ENCODE results near the gene MLN. TPM values are rescaled to one million over a fixed set of nuclear protein-coding genes. Genes with fewer than 3 reads are reported as not detected.

Gene MLN
- total RNA-seq, 4 donors from 2014 or later = not detected

DNA sequence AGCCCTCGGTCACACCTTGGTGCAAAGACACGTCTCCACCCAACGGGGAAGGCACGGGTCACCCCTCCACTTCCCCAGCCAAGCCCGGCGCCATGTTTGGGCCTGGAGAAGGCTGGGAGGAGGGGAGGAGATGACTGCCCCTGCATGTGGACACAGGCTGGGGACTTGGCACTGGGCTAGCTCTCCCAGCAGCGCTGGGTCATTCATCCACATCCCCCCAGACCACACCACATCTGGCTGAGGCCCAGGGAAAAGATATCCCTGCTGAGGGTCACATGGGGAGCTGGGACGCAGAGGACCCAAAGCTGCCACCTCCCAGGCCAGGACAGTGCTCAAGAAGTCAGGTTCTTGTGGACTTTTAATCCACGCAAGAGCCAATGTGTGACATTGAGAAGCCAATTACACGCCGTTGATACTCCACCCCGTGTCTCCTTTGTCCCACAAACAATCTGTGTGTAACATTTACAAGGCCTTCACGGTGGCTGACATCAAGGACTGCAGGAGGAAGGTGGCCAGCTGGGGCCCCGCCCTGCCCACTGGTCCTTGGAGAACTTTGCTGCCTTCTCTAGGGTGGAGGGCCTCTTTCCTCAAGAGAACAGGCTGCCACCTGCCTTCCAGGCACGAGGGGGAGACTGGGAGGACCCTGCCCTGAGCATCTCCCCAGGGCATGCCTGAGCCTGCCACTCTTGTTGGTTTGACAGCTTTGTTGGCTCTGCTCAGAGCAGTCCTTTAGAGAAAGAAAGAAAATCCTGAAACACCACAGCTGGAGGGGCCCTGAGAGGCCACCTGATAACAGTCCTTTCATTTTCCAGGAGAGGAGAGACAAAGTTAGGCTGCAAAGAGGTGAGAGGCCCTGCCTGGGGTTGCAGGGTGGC is 51.8 kb downstream of the MLN start:
- Histone ChIP-seq H3K9me3 (no peaks in the 10 kb centered on the region), H3K4me1 (peaks cover 20% of the 10 kb centered on the region), H3K36me3 (no peaks in the 10 kb centered on the region), H3K27ac (no peak overlapping the region), H3K4me3 (no peak overlapping the region), H3K27me3 (peaks cover 11% of the 10 kb centered on the region)
- no peak for DNase-seq (ENCODE audit: low spot score in 2 of 2)
- TF ChIP-seq POLR2AphosphoS5 (IDR thresholded peaks at IDR 0.05) (no peak), EP300 (IDR thresholded peaks at IDR 0.05) (no peak), POLR2A (IDR thresholded peaks at IDR 0.05) (no peak)
- TF ChIP-seq, protein P1, sequence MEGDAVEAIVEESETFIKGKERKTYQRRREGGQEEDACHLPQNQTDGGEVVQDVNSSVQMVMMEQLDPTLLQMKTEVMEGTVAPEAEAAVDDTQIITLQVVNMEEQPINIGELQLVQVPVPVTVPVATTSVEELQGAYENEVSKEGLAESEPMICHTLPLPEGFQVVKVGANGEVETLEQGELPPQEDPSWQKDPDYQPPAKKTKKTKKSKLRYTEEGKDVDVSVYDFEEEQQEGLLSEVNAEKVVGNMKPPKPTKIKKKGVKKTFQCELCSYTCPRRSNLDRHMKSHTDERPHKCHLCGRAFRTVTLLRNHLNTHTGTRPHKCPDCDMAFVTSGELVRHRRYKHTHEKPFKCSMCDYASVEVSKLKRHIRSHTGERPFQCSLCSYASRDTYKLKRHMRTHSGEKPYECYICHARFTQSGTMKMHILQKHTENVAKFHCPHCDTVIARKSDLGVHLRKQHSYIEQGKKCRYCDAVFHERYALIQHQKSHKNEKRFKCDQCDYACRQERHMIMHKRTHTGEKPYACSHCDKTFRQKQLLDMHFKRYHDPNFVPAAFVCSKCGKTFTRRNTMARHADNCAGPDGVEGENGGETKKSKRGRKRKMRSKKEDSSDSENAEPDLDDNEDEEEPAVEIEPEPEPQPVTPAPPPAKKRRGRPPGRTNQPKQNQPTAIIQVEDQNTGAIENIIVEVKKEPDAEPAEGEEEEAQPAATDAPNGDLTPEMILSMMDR (IDR thresholded peaks at IDR 0.05) = no peak
- 82% methylated on average over 12 of the region's 15 CpGs for WGBS

DNA sequence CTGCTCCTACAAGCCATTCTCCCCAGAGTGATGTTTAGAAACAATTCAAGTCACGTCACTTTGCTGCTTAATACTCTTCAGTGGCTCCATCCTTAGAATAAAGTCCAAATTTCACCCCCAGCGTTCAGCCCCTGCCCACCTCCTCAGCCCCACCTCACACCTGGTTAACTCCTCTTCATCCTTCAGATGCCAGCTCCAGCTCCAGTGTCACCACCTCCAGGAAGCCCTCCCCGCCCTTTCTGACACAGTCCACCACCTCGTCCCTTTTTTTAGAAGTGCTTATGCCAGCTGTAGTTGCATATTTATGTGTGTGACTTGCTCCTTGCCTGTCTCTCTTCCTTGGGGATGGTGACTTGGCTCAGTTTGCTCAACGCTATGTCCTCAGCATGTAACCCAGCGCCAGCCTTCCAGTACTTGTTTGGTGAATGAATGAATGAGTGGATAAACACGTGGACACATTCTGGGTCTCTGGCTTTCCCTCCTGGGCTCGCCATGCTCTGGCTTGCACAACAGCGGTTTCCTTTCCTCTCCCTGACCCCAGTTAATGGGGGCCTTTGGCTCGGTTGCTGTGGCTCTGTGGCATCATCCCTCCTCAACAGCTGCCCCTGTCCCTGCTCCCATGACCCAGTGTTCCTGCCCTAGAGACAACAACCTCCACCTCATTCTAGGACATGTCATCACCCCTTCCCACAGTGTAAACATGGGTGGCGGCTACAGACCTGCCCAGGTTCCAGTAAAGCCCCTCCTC is 53.4 kb downstream of the MLN start:
- no peaks in the 10 kb centered on the region for H3K36me3 ChIP-seq
- H3K4me1 ChIP-seq = peaks cover 25% of the 10 kb centered on the region
- no peak overlapping the region for H3K4me3 ChIP-seq
- WGBS = 66% methylated on average over 11 of the region's 11 CpGs
- H3K27ac ChIP-seq = no peak overlapping the region
- H3K27me3 ChIP-seq = peaks cover 11% of the 10 kb centered on the region
- TF ChIP-seq POLR2AphosphoS5 (IDR thresholded peaks at IDR 0.05) (no peak), POLR2A (IDR thresholded peaks at IDR 0.05) (no peak), EP300 (IDR thresholded peaks at IDR 0.05) (no peak)
- TF ChIP-seq, protein P1 (IDR thresholded peaks at IDR 0.05) = no peak
- H3K9me3 ChIP-seq = no peaks in the 10 kb centered on the region
- no peak for DNase-seq (ENCODE audit: low spot score in 2 of 2)

DNA sequence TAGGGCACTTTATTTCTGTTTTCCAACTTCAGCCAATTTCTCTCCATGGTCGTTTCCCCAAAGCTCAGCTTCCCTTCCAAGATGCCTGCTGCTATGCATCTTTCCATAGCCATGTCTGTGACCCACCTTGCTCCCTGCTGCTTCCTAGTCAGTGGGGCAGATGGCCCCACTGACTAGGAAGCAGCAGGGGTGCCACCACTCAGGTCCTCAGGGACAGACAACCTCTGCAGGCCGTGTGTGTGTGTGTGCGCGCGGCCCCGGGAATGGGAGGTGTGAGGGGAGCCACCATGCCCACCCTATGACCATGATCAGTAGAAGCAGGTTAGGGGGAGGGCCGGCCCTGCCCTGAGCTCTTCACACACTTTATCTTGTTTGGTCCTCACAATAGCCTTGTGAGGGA is 54.4 kb downstream of the MLN start:
- Histone ChIP-seq H3K27ac (no peak overlapping the region), H3K9me3 (no peaks in the 10 kb centered on the region), H3K36me3 (no peaks in the 10 kb centered on the region), H3K27me3 (peaks cover 11% of the 10 kb centered on the region), H3K4me3 (no peak overlapping the region), H3K4me1 (peaks cover 35% of the 10 kb centered on the region)
- no peak for DNase-seq (ENCODE audit: low spot score in 2 of 2)
- TF ChIP-seq POLR2A (IDR thresholded peaks at IDR 0.05) (no peak), EP300 (IDR thresholded peaks at IDR 0.05) (no peak), POLR2AphosphoS5 (IDR thresholded peaks at IDR 0.05) (no peak)
- TF ChIP-seq, protein P1 (IDR thresholded peaks at IDR 0.05) = no peak
- 81% methylated on average over 3 of the region's 7 CpGs for whole genome bisulfite sequencing

DNA sequence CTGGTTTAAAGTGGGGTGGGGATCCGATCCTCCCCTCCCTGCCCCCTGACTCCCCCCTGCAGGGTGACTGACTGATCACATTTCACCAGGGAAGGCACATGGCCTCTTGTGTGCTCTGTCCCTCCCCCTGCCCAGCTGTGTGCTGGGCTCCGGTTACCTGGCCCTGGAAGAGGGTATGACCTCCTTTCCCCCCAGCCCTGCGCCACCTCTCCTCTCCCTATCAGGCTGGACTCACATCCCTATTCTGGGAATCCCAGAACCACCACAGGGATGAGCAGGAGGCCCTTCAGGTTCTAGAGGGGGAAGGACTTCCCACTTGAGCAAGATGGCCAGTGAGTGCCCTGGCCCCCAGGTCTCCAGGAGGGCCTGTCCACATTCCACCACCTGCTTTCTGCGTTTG is 55.0 kb downstream of the MLN start:
- DNase-seq (ENCODE audit: low spot score in 2 of 2) = no peak
- Histone ChIP-seq H3K4me3 (no peak overlapping the region), H3K27me3 (peaks cover 14% of the 10 kb centered on the region), H3K4me1 (peaks cover 41% of the 10 kb centered on the region), H3K36me3 (no peaks in the 10 kb centered on the region), H3K9me3 (no peaks in the 10 kb centered on the region), H3K27ac (no peak overlapping the region)
- TF ChIP-seq POLR2A (IDR thresholded peaks at IDR 0.05) (no peak), EP300 (IDR thresholded peaks at IDR 0.05) (no peak), POLR2AphosphoS5 (IDR thresholded peaks at IDR 0.05) (no peak)
- TF ChIP-seq, protein P1 (IDR thresholded peaks at IDR 0.05) = no peak
- WGBS = 61% methylated on average over 2 of the region's 4 CpGs

DNA sequence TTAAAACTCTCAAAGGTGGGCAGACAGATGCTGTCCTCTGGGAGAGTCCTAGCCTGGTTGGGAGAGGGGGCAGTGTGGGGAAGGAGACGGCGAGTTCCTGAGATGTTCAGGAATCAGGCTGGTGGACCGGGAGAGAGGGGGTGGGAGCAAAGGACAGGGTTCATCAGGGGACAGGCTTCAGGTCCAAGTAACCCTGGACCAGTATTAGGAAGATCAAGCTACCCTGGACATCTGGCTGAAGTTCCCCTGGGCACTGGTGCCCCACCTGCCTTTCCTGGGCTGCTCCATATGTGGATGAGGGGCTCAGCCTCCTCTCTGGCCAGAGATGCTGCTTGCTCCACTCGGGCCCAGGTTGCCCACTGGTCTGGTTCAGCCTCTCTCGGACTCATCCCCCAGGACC is 56.0 kb downstream of the MLN start:
- TF ChIP-seq EP300 (IDR thresholded peaks at IDR 0.05) = no peak
- no peak for TF ChIP-seq POLR2AphosphoS5 (IDR thresholded peaks at IDR 0.05)
- TF ChIP-seq POLR2A (IDR thresholded peaks at IDR 0.05) = no peak
- TF ChIP-seq, protein P1 (IDR thresholded peaks at IDR 0.05) = no peak
- Histone ChIP-seq H3K27me3 (peaks cover 18% of the 10 kb centered on the region), H3K36me3 (no peaks in the 10 kb centered on the region), H3K4me1 (peaks cover 42% of the 10 kb centered on the region), H3K9me3 (no peaks in the 10 kb centered on the region), H3K4me3 (no peak overlapping the region), H3K27ac (no peak overlapping the region)
- no peak for DNase-seq (ENCODE audit: low spot score in 2 of 2)
- 97% methylated on average over 4 of the region's 5 CpGs for WGBS

Measured in suprapubic skin (tissue), 4 donors.